Activated CD4-positive, alpha-beta T cell treated with anti-CD3 and anti-CD28 coated beads, Interleukin-10, Interleukin-2, amounts not matched to agents 100 ng/mL and 50 ng/mL, durations not matched to agents 16 hours and 8 hours (primary cell): ENCODE data around the gene DCC.

Experiments
- DNase-seq: peaks from one replicate; pipeline ENCODE4 v3.0.0-alpha.2; 2020

DCC gene

DNA sequence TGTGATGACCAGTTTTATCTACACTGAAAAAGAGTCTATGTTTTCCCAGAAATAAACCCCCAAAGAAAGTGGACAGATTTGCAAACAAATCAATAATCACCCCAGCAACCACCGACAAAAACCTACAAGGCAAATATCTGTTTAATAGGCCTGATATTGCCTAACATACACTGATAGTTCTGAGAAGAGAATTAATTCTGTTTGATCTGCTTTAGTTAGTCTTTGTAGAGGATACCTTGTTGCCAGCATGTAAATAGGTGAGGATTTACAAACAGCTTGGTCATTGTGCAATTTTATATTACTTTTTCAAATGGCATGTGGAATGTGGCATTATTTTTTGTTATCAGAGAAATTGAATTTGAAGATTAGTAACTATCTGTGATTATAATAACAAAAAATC is 86.5 kb downstream of the DCC start:
- no peak for DNase-seq

DNA sequence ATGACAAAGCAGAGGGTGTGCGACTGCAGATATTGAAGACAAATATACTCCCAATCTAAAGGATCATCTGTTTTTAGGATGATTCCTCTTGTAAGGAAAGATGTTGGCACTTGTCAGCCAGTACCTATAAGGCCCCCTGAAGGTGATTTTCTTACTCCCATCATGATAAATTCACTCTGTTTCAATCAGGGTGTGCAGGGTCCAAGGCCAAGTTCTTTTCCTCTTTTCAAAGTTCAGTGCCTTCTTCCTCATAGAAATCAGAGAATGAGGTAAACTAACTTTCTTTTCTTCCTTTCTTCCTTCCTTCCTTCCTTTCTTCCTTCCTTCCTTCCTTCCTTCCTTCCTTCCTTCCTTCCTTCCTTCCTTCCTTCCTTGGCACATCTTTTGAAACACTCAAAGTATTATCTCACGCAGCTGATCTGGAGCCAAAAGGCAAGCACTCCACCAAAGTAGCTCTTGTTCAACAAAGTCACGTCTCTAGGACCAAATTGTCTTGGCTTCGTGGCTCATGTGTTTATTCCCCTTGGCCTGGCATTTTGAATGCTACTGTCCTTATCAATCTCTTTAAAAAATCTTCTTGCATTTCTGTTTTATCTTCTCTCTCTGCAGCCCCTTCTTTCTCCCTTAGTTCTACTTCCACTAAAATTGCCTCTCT is 87.7 kb downstream of the DCC start:
- DNase-seq: no peak

DNA sequence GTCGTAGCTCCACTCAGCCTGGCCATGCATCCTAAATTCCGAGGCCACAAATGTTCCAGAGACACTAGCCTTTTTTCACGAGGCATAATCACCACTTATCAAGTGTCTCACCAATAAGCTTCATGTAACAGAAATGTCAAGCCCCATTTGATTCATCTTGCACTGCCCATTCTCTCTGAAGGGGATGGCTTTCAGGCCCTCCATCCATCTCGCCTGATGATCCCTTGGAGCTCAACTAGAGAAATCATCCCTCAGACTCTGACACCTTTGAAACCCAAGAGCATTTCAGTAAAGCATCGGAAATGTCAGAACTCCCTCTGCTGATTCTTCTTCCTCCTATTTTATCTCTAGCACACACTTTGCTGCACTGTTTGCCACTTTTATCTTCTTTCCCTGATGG is 91.7 kb downstream of the DCC start:
- DNase-seq: no peak

DNA sequence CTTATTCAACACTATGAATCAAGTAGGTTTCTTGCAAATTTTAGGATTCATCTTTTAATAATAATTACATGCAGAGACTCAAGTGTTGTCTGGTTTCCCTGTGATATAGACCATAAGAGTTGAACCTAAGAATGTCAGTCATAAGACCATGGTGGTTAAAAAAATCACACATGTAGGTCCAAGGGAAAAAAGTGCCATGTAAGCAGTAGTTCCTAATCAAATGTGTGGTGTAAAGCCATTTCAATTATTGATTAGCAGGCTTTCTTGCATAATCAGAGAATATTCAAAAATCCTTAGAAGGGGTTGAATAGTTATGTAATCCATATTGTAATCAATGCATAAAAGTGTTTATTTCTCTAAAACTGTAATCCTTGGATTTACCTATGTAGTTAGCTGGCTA is 93.8 kb downstream of the DCC start:
- DNase-seq: no peak

DNA sequence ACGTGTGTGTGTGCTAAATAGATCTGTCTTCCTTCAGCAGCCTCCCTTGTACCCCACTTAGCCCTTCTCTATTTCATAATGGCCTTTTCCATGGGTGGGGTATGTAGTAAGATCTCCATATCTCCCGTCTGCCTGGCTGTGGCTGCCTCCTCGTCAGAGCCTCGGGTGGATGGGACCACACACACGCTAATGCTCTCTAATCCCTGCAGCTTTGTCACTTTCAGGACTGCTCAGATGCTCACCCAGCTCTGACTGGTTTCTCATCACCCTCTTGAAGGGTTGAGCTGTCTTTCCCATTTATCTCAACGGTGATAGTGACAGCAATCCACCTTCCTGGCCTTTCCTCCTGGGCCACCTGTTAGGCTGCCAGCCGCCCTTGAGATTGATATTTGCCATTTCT is 95.3 kb downstream of the DCC start:
- no peak for DNase-seq

DNA sequence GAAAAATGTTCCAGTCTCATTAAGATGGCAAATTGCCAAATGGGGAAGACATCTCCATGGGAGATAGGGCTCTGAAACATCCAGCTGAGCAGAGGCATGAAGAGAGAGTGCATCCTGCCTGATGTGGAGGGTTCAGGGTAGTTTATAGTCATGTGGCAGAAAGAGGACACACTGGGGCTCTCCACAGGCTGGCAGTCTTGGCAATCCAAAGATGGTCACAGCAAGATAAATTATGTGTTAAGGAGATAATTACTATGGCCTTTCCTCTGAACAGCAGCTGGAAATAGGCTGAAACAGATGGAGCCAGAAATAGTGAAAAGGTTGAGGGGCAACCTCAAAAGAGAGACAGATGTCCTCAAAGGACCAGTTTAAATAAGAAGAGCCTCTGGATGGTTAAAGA is 97.2 kb downstream of the DCC start:
- DNase-seq: no peak

DNA sequence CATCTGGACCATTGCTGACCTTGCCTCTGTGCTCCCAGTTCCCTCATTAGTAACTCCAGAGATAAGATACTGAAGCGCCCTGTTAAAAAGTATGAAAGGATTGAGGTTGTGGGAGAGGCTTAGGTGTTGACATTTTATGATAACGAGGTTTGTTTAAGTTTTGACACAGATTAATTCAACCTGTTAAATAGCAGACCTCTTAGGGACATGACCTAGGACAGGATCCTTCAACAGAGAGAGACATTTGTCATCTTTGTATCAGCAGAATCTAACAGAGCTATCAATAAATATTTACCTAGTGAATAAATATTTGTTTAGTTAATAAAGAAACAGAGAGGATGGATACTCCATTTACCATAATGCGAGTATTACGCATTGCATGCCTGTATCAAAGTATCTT is 99.5 kb downstream of the DCC start:
- DNase-seq: no peak

DNA sequence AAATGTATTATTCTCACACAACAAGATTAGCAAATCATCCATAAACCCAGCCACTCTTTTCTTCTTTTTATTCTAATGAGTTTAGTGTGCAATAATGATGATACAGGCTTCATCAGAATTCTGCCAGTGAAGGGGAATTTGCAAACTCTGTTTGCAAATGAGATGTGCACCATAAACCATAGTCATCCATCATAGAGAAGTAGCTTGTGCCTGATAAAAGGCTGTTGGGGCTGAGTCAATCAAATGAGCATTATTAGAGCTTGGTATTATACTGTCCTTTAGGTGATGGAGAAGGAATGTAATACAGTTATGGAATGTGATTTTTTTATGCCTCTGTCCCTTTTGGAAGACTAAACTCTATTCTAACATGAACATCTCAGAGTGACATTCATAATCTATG is 101.8 kb downstream of the DCC start:
- no peak for DNase-seq

DNA sequence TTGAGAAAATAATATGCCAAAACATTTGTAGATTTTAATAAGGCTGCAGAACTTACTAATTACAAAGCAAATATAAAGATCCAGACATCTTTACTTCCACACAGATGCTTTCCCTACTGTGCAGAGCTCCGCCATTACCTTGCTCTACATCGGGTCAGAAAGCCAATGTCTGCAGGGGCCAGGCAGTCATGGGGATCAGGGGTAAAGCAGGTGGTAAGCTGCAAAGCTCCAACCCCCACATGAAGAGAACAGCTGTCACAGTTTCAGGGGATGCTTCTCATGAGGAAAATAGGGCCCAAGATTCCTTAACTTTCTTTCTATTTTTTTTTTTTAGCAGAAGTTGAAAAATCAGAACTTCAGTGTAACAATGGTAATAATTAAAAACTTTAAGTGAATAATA is 102.7 kb downstream of the DCC start:
- no peak for DNase-seq

DNA sequence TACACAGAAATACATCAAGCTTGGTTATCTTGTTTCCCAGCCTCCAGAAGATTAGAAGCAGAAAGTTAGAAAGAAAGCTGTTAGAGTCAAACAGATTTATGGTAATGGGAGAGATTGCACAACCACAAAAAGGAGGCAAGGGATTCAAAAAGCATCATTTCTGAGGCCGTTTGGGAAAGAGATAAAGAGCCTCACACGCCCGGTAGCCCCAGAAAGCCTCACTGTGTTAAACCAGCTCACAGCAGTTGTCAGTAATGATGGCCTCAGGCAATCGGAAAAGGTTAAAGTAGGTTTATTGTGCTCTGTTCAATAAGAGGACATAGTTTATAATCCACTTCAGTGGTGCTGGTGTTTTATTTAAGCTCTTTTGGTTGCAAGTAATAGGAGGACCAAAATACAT is 111.3 kb downstream of the DCC start:
- DNase-seq: no peak

DNA sequence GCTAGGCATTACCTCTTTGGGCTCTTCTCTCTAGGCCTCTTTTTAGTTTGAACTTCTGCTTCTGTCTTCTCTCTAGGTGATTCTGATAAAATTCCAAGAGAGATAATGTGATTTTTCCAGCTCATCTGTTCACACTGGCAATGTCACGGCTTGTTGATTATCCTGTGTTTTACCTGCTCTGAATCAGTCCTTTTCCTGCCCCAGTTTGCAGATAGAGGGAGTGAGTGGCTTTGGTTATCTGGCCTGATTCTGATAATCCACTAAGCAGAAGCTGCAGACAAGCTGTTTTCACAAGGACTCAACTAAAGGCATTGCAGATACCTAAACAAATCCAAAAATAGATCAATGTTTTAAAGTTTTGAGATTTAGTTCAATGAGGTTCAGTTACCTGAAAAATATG is 111.9 kb downstream of the DCC start:
- no peak for DNase-seq

DNA sequence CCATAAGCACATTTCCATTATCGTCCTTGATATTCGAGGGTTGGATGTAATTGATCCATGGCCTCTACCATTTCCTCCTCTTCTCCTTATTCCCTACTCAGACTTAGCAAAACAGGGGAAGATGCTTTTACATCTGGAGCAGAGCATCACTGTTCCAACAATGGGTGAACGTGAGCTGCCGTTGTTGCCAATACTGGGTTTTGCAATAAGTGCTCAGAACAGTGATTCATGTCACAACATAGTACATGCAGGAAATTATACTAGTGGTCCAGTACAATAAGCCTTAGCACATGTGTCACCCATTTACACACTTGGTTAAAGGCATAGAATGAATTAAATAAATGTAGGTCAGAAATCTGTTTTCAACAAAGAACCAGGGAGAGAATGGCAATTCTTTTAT is 112.4 kb downstream of the DCC start:
- DNase-seq: no peak

DNA sequence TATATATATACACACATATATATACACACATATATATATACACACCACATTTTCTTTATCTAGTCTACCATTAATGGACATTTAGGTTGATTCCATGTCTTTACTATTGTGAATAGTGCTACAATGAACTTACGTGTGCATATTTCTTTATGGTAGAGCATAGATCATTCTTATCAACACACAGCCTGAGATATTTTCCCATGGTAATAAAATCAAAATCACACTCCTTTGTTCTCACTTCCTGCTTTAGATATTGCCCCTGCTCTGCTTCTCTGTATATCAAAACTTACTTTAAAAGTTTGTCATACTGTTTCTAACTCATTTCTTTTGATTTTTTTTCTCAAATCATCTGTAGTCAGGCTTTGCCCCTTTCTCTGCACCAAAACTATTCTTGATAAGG is 119.9 kb downstream of the DCC start:
- DNase-seq: no peak

DNA sequence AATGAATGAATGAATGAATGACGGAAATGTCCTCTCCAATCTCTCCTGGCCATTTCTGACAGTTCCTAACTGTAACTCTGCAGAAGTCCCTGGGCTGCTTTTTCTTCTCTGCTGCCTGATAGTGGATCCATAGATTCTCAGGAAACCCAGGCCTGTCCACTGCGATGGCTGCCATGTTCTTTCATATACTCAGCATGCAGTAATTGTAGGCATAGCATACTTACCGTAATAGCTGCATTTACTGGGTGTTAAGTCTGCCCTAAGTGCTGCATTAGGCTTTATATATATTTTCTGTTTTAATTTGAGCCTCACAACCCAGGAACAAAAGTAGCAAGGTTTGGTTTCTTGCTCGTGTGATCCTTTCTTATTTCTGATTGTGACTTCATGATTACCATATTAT is 122.9 kb downstream of the DCC start:
- no peak for DNase-seq

DNA sequence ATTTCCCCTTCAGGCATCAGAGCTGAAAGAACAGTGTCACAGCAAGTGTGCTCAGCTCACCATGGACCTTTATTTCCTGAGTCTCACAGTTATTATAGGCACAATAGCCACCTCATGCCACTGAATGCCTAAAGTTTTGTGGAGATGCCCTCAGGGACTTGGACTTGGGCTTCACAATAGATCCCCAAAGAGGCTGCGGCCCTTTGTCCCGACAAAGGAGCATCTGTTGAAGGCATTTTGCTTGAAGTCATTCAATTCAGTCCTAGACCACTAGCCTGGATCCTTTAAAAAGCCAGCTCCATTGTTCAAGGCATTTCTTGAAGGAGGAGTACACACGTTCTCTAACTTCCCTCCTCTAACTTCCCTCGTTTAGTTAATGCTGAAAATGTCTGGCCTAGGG is 125.4 kb downstream of the DCC start:
- DNase-seq: no peak

DNA sequence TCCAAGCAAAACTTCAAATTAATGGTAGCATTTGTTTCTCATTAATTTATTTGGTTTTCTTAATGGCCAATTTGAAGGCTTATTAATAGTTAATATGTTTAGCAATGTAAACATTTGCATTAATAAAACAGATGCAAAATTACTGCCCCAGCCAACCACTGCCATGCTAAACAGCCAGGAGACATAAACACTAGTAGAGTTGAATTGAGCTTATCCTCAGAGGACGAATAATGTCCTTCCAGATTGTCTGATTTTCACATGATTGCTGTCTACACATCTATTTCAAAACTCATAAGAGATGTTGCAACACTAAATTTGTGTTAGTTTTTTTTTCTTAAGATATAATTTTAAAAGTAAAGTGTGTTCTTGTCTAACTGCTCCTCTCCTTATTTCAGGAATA is 128.5 kb downstream of the DCC start:
- DNase-seq: no peak

DNA sequence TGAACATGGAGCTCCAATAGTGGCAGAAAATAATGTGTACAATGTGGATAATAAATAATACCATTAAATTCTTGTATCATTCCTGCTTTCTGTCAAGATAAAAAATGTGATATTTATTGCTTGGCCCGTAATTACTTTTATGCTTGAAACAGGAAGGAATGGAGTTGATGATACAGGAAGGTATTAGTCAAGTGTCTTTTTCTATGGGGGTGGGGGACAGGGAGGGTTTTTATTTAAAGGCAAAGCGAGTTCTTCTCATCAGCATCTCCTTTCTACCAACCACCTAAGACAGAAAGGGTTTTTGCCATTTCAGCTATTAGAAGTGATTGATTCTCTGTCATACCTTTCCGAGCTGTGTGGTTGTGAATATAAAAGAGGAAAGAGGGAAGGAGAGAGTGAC is 135.3 kb downstream of the DCC start:
- DNase-seq: no peak

DNA sequence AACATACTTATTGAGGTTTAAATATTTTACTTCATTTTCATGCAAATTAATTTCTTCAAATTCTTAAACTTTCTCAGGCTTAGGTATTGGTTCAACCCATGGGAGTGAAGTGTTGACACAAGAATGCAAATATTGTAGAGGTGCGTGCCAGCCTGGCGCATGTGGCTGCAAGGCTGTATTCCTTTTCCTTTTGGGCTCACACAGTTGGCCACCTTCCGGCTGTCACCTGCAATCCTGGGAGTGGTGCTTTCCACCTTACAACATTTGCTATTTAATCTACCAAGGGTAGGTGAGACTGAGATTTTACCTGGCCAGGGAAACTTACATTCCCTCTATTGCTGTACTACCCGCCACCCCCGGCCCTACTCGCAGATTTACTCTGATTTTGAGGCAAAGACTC is 141.1 kb downstream of the DCC start:
- DNase-seq: no peak

DNA sequence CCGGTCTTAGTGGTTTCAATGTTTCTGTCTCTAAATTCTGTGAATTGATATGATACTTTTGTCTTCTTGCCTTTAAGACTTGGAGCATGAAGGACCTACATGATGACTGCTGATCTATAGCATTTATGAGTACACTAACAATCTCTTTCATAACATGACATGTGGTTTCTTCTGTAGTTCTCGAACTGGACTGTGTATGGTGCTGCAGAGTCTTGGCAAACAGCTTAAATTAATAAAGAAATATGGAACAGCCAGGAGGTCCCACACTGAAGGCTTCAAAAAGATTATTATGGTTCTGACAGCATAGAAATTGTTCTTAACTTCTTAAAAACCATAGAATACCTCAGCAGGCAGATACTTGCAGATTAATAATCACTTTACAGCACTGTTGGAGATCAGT is 145.0 kb downstream of the DCC start:
- DNase-seq: no peak

DNA sequence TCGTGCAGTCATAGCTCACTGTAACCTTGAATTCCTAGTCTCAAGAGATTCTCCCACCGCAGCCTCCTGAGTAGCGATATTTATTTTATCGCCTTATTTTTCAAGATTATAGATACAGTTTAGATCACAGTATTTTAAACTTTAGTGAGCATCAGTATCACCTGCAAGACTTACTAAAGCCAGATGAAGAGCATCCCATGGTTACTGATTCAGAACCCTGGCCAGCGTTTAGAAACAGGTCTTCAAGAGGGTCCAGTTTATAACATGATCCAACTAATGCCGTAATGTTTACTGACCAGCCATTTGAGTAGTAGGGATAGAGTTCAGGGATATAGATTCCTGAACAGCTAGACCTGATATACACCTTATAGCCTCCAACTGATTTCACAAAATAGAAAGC is 146.1 kb downstream of the DCC start:
- DNase-seq: no peak

DNA sequence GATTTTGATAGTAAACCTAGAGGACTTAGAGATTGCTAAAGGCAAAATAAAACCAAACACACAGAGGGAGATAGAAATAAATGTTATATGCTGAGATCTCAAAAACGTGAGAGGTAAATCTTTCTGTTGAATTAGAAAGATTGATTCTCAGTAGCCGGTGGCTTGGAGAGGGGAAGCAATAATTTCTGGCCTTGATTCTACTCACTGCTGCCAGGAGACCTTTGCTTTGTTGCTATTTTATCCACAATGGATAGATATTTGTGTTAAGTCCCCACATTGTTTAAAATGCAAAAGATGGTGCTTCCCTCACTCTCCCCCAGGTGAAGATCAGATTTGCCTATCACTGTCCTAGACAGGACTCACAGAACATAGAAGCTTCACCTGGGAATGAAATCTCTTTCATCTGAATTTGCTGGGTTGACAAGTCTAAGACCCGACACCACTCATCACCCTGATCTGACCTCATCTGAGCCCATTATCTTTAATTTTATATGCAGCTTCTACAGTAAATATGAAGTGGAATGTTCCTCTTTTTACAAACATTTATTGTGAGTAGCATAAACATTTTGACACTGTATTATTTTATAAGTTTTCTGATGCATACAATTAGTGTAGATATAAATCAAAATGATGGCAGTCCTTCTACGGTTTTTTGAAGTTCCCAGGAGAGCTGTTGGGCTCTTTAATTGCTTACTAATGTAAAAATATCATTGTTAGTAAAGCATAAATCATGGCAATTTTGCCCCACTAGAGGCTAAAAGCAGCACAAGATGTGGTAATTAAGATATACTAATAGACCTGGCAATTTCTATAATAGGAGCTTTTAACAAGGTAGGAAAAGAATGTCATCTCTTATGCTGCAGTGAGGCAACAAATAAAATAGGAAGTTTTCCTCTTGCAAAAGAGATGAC is 149.7 kb downstream of the DCC start:
- no peak for DNase-seq

DNA sequence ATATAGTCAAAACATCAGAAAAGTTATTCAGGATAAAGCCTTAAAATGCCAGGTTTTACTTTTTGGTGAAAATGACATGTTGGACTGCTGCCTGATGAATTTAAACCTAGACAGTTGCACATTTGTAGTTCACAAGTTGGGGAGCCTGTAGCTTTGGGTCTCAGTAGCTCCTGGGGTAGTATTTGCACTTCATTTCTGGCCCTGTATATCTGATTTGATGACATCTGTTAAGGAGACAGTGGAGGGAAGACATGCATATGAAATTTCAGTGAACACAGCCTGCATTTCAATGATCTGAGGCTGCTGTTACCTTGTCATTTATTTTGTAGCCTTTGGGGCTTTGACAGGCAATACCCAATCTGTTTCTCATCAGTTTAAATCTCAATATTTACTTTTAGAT is 156.4 kb downstream of the DCC start:
- DNase-seq: no peak

DNA sequence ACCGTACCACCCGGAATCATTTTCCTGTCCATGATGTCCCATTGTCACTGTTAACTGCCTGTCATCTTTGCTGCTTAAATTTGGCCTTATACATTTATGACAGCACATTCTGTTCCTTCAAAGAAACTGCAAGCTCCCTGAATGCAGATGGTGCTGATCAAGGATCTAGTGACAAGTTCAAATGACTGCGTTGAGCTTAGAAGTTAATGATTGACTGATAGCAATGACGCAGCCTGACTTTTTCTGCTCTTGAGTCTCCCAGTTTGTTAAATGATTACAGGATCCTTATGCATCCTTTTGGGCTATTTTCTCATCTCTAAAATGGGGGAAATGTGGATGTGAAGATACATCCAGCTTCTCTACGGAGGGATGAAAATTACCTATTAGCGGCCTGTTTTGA is 159.0 kb downstream of the DCC start:
- no peak for DNase-seq

DNA sequence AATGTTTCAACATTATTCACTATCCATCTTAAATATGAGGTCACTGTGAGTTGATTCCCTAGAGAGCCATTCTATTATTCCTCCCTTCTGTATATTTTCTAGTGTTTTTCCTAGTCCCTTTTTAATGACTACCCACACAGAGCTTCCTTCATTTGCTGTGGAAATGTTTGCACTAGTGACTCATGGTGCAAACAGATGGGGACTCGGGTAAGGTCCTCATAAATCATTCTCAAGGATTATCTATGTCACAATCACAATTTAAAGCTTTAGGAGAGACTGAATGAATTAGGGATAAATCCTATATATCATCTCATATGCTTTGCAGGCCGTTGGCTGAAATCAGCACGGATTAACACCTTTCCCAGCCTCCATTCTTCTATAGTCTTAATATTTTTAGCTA is 159.6 kb downstream of the DCC start:
- DNase-seq: no peak

DNA sequence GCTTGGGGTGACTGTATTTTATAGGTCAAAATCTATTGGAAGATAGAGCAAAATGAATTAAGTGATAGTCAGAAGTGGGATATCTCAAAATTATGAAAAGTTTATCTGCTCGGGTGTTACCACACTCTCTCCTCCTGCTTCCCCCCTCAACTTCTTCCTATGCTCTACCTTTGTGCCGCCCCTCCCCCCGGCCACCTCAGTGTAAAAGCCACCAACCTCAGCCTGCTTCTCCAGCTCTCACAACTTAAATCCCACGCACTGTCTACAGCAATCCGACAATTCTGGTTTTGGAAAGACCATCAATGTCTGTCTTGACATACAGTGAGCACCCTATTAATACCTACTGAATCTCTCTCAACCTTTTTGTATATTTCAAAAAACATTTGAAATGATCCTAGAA is 164.6 kb downstream of the DCC start:
- DNase-seq: no peak
